Activated gamma-delta T cell treated with Interleukin-2 at 50 U/mL for 16 hours (primary cell): ENCODE measurements around the gene XPNPEP2.
"Not testable (repeated sequence)": the region's sequence is repeated elsewhere in the genome, so short reads cannot be mapped to it uniquely, and the experiment has no call there.

Source experiments
- DNase-seq: peaks from one replicate; pipeline ENCODE4 v3.0.0-alpha.2; 2020

The XPNPEP2 gene

DNA sequence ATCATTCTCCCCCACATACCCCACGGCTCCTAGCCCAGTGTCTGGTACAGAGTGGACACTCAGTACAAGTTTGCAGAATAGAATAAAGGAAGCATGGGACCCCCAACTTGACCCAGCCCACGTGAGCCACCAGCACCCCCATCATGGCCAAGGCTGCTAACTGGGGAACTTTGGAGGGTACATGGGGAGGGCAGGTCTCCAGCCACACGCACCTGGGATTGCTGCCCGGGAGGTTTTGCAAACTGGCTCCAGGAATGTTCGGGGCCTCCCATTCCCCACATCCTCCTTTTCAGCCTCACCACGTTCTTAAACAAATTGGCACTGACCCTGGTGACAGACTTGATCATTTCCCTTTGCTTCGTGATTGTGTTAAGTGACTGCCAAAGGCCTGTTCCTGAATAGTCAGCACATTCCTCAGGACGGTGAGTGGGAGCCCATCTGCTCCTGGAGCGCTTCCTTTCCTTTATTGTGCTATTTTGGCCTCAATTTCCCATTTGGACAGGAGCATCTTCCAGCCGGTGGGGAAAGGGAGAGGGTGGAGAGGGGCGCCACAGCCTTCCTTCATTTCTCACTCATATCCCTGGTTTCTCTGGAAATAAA lies 18.7 kb upstream of the XPNPEP2 start:
- no peak for DNase-seq

DNA sequence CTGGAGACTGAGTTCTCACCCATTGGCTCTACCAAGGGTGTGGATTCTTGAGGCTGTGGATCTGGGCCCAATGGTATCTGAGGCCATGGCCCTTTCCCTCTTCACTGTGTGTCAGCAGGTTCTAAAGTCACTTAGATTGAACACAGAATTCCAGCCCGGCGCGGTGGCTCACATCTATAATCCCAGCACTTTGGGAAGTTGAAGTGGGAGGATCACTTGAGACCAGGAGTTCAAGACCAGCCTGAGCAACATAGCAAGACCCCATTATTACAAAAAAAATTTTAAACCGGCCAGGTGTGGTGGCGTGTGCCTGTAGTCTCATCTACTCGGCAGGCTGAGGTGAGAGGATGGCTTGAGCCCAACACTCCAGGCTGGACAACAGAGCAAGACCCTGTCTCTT lies 18.0 kb upstream of the XPNPEP2 start:
- DNase-seq = no peak

DNA sequence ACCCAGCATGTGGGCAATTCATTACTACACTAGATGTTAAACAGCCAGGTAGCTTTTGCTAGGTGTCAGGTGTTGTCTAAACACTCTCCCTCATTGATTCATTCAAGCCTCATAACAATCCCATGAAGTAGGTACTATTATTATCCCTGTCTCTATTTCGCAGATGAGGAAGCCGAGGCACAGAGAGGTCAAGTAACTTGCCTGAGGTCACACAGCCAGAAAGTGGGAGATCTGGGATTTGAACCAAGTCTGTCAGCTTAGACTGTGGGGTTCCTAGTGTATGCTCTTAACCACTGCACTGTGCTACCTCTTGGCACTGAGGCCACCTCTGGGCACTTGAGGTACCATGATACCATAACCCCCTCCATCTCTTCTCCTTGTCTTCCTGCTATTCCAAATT lies 17.4 kb upstream of the XPNPEP2 start:
- DNase-seq = no peak

DNA sequence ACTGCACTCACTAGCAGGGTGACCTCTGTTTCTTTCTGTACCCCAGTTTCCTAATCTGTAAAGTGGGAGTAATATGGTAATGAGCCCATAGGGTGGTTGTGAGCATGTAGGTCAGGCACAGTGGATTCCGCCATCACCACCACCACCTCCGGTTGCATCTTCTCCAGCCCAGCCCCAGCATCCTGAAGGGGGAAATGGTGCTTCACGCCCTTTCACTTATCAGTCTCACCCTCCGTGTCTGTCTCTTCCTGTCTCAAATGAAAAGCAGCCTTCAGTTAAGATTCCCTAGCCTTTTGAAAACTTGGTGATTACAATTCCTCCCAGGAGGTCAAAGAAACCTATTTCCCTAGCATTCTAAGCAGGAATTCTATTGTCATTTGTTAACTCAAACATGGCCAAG lies 16.9 kb upstream of the XPNPEP2 start:
- peak; percentile 19 for DNase-seq

DNA sequence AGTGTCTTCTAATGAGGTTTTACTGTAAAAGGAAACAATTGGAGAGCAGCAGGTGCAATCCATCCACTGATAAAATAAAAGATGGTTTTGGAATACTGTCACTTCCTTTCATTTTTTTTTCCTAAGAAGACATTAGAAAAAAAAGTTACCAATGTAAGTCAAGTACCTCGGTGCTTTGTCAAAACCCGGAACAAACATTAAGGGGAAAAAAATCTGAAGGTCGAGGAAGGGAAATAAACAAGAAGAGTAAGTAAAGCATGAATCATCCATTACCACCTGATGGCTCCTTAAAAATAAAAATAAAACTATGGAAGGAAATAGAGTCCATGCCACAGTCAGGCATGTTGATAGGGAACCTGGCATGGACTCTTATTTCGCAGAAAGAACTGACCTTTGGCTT lies 15.3 kb upstream of the XPNPEP2 start:
- DNase-seq = no peak

DNA sequence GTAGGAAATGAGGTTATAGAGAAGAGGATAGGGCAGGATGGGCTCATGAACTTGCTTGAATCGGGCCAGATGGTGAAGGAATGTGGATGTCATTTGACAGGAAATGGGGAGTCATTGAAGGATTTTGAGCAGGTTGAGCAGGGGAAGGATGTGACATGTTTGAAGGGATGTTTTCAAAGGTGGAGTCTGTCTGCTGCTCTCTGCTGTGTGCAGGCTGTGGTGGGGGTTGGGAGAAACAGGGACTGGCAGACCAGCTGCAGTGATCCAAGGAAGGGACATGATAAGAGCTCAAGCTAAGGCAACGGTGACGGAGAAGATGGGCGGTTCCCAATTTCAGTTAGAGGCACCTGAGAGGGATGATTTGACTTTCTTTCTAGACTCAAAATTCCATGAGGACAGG lies 14.0 kb upstream of the XPNPEP2 start:
- no peak for DNase-seq

DNA sequence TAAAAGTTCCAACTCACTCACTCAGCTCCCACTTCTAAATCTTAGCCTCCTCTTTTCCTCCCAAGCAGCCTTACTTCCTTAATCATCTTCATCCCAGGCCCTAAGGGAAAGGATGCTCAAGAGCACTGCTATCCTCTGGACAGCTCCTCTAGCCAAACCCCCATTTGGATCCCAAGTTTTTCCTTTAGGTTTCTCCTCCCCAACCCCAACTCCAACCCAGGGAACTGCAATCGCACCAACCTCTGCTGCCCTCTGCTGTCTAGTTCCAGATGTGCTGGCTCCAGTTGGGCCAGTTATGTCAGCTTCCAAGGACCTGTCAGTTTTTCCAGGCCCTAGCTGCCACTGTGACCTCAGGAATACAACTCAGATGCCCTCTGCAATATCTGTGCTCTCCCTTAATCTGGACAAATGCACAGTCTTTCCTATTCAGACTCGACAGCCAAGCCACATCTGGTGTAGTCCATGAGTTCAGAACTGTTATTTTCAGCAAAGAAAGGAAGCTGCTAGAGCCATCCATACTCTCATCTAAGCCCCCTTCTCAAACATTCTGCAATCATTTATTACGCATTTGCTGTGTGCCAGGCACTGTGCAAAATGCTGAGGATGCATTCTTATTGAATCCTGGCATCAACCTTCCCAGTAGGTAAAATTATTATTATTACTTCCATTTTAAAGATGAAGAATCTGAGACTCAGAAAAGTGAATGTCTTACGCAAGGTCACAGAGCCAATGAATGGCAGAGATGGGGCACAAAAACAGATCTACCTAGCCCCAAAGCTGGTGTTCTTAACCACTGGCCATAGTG lies 12.3 kb upstream of the XPNPEP2 start:
- DNase-seq = no peak

DNA sequence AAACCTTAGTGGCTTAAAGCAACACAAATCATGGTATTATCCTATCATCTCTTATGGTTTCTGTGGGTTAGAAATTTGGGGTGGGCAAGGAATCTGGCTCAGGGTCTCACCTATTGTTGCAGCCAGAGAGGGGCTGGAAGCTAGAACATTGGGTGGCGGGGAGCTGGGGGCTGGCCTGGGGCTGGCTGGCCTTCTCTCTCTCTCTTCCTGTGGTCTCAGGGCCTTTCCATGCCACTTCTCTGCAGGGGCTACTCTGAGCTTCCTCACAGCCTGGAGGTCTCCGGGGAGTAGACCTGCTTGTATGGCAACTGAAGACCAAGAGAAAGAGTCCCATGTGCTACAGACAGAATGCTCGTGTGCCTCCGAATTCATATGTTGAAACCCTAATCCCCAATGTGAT lies 10.7 kb upstream of the XPNPEP2 start:
- DNase-seq = no peak

DNA sequence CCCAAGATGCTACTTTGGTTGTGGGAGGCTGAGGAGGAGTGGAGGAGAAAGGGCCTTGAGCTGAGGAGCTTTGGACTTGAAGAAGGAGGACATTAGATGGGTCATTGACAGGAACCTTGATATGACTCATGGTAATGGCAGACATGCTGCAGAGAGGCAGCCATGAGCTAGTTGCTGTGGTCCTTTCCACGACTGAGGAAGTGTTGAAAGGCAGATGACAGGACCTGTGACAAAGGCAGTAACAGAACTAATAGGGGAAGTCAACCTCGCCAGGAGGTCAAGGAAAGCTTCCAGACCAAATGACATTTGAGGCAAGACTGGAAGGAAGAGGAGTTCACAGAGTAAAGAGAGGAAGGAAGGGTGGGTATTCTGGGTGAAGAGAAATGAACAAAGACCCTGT lies 7.6 kb upstream of the XPNPEP2 start:
- DNase-seq = no peak

DNA sequence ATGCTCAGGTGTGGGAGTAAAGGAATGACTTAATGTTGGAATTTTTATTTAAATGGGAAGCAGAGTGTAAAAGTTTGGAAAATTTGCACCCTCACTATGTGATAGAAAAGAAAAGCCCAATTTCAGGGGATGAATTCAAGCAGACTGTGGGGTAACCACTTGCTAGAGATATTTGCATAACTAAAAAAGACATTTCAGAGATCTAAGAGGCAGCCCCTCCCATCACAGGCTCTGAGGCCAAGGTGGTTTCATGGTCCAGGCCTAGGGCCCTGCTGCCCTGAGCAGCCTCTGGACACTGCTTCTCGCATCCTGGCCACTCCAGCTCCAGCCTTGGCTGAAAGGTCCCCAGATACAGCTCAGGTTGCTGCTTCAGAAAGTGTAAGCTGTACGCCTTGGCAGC lies 5.9 kb upstream of the XPNPEP2 start:
- no peak for DNase-seq

DNA sequence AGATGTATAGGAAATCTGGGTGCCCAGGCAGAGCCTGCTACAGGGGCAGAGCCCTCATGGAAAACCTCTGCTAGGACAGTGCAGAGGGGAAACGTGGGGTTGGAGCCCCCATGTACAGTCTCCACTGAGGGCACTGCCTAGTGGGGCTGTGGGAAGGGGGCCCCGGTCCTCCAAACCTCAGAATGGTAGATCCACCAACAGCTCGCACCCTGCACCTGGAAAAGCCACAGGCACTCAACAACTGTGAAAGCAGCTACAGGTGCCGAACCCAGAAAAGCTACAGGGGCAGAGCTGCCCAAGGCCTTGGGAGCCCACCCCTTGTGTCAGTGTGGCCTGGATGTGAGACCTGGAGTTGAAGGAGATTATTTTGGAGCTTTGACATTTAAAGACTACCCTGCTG lies 5.4 kb upstream of the XPNPEP2 start:
- DNase-seq = no peak

DNA sequence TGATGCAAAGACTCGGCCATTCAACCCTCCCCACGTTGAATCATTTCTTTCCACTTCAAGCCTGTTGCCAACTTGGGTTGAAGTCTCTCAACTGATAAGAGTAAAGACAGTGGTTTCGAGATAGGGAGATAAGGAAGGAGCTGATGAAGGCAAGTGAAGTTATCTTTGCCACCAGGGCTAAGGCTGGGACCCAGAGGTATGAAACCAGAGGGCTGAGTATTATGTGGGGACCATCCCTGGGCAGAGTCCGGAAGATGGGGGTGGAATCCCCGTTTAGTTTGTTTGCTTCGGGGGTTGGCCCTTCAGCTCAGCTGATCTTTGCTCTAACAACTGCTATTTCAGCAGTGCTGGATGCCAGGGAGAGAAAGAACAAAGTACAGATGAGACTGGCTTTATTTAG lies 2.3 kb upstream of the XPNPEP2 start:
- DNase-seq = no peak

DNA sequence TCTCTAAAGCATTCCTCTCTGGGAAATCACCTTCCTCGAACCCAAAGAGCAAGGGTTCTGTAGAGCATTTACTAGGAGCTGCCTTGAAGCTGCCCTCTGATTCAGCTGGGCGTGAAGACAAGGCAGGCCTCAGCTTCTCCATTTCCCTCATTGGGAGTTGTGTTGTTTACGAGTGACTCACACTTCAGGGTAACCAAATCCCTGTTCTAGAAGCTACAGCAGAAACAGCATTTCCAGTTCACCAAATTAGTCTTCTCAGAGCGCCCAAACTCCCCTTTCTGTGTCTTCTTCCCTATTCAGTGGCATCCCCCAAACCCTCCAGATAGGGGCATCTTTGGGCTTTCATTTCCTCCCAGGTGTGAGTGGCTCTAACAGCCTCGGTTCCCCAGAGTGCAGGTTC lies 863 bp upstream of the XPNPEP2 start:
- DNase-seq = no peak

DNA sequence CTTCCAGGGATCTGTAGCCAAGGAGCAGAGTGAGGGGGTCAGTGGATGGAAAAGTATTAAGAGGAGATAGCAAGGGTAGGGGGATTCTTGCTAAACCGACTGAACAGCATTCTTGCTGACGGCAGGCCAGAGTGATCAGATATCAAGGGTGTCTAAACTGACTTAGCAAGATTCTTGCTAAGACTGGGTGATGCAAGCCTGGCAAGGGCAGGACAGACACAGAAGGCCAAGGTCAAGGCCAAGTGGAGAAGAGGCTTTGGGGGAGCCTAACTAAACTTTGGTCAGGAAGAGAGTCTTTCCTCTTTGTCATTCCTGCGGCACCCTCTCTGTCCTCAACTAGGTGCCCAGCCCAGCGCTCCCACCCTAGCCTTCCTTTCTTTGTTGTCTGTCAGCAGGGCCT lies 799 bp downstream of the XPNPEP2 start:
- no peak for DNase-seq

DNA sequence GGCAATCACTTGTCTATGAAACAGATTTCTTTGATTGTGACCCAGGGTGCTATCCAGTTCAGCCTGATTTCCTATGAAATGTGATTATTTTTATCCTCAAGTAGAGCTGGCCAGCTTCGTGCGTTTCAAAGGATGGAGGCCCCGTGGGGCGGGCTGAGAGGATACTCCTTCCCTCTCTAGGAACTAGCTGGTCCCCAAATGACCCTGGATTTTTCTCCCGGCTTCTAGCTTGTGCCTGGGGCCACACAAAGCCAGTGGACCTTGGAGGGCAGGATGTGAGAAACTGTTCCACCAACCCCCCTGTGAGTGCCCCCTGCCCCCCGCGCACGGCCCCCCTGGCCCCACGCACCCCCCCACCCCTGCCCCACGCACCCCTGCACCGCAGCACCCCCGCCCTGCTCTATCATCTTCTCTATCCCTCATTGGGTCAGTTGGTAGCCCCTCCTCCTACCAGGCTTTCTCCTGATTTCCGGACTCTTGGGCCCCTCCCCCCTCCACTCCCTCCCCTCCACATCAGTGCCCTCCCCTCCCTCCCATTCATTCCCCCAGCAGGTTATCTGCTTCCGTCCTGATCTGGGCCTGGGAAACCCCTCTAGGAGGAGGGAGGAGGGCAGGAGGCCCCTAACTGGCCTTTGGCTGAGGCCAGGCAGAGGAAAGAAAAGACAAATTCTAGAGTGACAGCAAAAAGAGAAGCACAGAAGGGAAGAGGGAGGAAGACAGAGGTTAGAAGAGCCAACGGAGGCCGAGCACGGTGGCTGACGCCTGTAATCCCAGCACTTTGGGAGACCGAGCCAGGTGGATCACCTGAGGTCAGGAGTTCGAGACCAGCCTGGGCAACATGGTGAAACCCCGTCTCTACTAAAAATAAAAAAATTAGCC lies 3.3 kb downstream of the XPNPEP2 start:
- no peak for DNase-seq

DNA sequence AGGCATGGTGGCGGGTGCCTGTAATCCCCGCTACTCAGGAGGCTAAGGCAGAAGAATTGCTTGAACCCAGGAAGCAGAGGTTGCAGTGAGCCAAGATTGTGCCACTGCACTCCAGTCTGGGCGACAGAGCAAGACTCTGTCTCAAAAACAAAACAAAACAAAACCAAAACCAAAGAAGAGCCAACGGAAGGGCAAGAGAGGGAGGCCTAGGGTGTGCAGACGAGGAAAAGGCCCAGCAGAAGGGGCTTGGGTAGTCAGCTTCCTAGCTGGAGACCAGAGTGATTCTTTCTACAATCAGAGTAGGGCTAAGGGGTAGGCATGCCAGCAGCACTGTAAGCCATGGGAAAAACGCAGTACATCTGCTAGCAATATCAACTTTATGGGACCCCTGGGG lies 4.0 kb downstream of the XPNPEP2 start:
- not testable (repeated sequence) for DNase-seq

DNA sequence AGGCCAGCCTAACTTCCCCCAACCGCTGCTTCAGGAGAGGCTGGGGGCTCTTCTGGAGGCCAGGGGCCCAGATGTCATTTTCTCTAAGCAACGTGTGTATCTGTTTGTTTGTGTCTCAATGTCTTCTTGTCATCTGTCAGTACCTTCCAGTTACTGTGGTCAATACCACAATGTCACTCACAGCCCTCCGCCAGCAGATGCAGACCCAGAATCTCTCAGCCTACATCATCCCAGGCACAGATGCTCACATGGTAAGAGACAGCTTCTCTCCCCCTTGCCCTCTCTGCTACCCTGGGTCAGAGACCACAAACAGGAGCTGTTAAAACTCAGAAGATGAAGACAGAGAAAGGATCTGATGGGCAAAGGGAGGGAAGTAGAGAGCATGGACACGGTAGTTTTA lies 5.0 kb downstream of the XPNPEP2 start:
- DNase-seq = no peak

DNA sequence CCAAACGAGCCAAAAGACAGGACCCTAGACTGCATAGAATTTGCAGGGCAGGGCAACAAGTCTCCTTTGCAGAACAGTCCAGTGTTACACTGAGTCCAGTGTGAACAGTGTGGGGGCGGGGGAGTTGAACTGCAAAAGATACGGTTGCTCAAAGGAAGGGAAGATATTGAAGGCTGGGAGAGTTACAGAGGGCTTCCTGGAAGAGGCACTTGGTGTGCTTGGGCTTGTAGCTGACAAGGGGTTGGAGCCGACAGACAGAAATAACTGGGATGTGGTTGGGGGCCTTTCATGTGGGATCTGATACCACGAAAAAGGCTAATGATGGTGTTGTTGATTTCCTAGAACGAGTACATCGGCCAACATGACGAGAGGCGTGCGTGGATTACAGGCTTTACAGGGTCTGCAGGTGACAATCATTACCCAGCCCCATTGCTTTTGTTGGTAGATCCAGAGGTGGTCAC lies 6.1 kb downstream of the XPNPEP2 start:
- no peak for DNase-seq

DNA sequence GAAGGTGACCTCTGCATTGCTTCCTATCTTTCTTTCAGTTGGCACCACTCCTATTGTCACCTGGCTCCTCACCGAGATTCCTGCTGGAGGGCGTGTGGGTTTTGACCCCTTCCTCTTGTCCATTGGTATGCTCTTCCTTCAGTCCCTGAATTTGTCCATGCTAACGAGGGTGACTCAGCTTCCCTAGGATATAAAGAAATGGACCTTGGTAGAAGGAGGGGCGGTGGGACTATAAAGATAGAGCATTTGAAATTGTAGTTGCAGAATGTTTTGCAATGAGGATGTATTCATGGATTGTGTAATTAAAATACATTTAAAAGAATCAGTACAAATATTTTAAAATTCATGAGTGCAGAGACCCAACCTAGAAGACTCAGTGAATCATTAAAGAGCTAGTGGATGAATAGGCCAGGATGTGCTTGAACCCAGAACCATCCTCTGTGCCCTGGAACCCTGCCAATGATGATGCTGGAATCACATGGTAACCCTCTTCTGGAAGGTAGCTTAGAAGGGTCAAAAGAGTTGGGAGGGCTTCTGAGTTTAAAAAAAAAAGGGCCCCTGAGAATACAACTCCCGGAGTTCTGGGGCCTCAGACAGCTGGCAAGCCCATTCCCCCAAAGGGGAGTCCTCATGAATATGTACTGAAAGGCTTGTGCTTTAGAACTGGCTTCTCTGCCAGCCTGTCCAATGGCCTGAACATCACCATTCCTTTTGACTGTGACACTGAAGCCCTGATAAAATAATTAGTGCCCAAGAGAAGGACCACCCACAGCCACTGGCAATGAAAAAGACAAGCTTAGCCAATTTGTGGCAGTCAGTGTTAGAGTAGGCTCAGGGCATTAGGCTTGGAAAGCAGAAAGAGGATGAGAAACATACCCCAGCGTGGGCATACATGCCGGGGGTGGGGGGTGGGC lies 8.0 kb downstream of the XPNPEP2 start:
- DNase-seq = no peak

DNA sequence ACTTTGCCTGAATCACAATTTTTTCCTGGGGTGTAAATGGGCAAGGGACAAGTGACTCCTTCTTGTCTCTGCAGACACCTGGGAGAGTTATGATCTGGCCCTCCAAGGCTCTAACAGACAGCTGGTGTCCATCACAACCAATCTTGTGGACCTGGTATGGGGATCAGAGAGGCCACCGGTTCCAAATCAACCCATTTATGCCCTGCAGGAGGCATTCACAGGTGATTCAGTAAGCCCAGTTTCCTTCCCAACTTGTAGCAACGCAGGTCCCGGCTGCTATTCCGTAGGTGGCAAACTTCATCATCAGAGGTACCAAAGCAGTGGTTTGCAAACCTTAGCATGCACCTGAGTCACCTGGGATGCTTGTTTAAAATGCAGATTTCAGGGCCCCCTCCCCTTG lies 8.8 kb downstream of the XPNPEP2 start:
- DNase-seq = no peak

DNA sequence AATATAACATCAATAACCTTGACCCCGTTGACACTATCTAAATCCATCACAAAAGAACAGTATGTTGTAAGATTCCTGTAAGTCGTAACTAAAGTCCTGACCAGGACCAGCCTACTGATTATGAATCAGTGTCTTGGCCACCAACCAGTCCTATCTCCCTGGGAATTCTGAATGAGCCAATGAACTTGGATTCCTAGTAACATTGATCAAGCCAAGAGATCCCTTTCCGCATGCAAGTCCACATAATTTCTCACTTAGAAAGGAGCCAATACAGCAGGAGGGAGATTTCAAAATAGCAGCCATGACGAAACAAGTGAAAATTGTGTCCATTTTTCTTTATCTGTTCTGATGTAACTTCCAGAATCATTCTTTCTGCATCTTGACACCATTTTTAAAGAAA lies 9.5 kb downstream of the XPNPEP2 start:
- no peak for DNase-seq

DNA sequence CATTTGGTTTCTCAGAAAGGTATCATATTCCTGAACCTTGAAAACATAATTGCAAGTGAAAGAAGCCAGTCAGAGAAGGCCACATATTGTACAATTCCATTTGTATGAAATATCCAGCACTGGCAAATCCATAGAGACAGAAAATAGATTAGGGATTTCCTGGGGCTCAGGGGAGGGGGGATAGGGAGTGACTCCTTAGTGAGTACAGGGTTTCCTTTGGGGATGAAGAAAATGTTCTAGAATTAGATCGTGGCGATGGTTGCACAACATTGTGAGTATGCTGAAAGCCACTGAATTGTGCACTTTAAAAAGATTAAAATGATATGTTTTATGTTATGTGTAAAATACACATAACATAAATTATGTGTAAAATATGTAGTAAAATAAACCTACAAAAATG lies 10.3 kb downstream of the XPNPEP2 start:
- DNase-seq = no peak

DNA sequence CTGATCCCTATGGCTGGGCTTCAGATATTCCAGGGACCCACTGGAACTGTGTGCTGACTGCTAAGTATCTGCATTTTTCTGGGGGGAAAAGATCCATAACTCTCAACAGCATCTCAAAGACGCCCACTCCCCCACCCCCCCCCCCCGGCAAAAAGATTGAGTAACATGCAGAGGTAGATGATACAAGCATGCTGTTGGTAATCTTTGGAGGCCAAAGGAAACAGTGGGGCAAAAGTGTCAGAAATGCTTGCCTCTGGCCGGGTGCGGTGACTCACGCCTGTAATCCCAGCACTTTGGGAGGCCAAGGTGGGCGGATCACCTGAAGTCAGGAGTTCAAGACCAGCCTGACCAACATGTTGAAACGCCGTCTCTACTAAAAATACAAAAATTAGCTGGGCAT lies 12.2 kb downstream of the XPNPEP2 start:
- DNase-seq = no peak
